ENCODE results near the gene FBXO41.

GRCh38 chr2:73235315-73236028 lies 48.8 kb downstream of the FBXO41 start:
- TF ChIP-seq CTCF (IDR thresholded peaks at IDR 0.05) = no peak
- no peak for TF ChIP-seq POLR2A (IDR thresholded peaks at IDR 0.05)
